Measurements from ENCODE around the gene POLE4.

The POLE4 gene

GRCh38 chr2:74952575-74952974, 5.9 kb upstream of the POLE4 start:
- no peak for TF ChIP-seq TAF1 (IDR thresholded peaks at IDR 0.05; ENCODE audit: low read depth, low read length)
- TF ChIP-seq POU2F2 (IDR thresholded peaks at IDR 0.05; ENCODE audit: low read depth, low read length): no peak
- TF ChIP-seq SPI1 (IDR thresholded peaks at IDR 0.05; ENCODE audit: low read depth, low read length): no peak
- no peak for TF ChIP-seq PAX5 (IDR thresholded peaks at IDR 0.05; ENCODE audit: insufficient read depth, low read length, severe bottlenecking)
- no peak for TF ChIP-seq POLR2A (IDR thresholded peaks at IDR 0.05; ENCODE audit: low read depth, low read length)
- TF ChIP-seq POLR2AphosphoS5 (IDR thresholded peaks at IDR 0.05; ENCODE audit: low read depth, low read length): no peak
- no peak for FAIRE-seq
- DNase-seq (ENCODE audit: insufficient read length, low spot score): no peak

- TF ChIP-seq PAX5 (IDR thresholded peaks at IDR 0.05; ENCODE audit: insufficient read depth, low read length, severe bottlenecking): no peak
- TF ChIP-seq POLR2AphosphoS5 (IDR thresholded peaks at IDR 0.05; ENCODE audit: low read depth, low read length): no peak
- TF ChIP-seq SPI1 (IDR thresholded peaks at IDR 0.05; ENCODE audit: low read depth, low read length): no peak
- no peak for TF ChIP-seq POLR2A (IDR thresholded peaks at IDR 0.05; ENCODE audit: low read depth, low read length)
- no peak for TF ChIP-seq TAF1 (IDR thresholded peaks at IDR 0.05; ENCODE audit: low read depth, low read length)
- TF ChIP-seq POU2F2 (IDR thresholded peaks at IDR 0.05; ENCODE audit: low read depth, low read length): no peak
- DNase-seq (ENCODE audit: insufficient read length, low spot score): no peak
- no peak for FAIRE-seq
These were observed 4.5 kb upstream of the POLE4 start for GRCh38 chr2:74953796-74954499.

- DNase-seq (ENCODE audit: insufficient read length, low spot score) (no peak), FAIRE-seq (no peak)
- TF ChIP-seq TAF1 (IDR thresholded peaks at IDR 0.05; ENCODE audit: low read depth, low read length): no peak
- TF ChIP-seq SPI1 (IDR thresholded peaks at IDR 0.05; ENCODE audit: low read depth, low read length): no peak
- no peak for TF ChIP-seq PAX5 (IDR thresholded peaks at IDR 0.05; ENCODE audit: insufficient read depth, low read length, severe bottlenecking)
- TF ChIP-seq POU2F2 (IDR thresholded peaks at IDR 0.05; ENCODE audit: low read depth, low read length): no peak
- no peak for TF ChIP-seq POLR2A (IDR thresholded peaks at IDR 0.05; ENCODE audit: low read depth, low read length)
- no peak for TF ChIP-seq POLR2AphosphoS5 (IDR thresholded peaks at IDR 0.05; ENCODE audit: low read depth, low read length)
These were observed 4.0 kb upstream of the POLE4 start for GRCh38 chr2:74954500-74954874.

GRCh38 chr2:74957886-74958273, 563 bp upstream of the POLE4 start:
- DNase-seq (ENCODE audit: insufficient read length, low spot score) (no peak), FAIRE-seq (no peak)

GRCh38 chr2:74959106-74959751, 786 bp downstream of the POLE4 start:
- TF ChIP-seq SPI1 (IDR thresholded peaks at IDR 0.05; ENCODE audit: low read depth, low read length) (no peak), POLR2A (IDR thresholded peaks at IDR 0.05; ENCODE audit: low read depth, low read length) (no peak), POU2F2 (IDR thresholded peaks at IDR 0.05; ENCODE audit: low read depth, low read length) (no peak), TAF1 (IDR thresholded peaks at IDR 0.05; ENCODE audit: low read depth, low read length) (no peak), PAX5 (IDR thresholded peaks at IDR 0.05; ENCODE audit: insufficient read depth, low read length, severe bottlenecking) (no peak), POLR2AphosphoS5 (IDR thresholded peaks at IDR 0.05; ENCODE audit: low read depth, low read length) (no peak)
- FAIRE-seq (no peak), DNase-seq (ENCODE audit: insufficient read length, low spot score) (no peak)

More at GRCh38 chr2:74957886-74958273, 563 bp upstream of the POLE4 start:
- no peak for TF ChIP-seq POU2F2 (IDR thresholded peaks at IDR 0.05; ENCODE audit: low read depth, low read length)
- TF ChIP-seq POLR2A (IDR thresholded peaks at IDR 0.05; ENCODE audit: low read depth, low read length): no peak
- TF ChIP-seq SPI1 (IDR thresholded peaks at IDR 0.05; ENCODE audit: low read depth, low read length): no peak
- TF ChIP-seq TAF1 (IDR thresholded peaks at IDR 0.05; ENCODE audit: low read depth, low read length): no peak
- no peak for TF ChIP-seq PAX5 (IDR thresholded peaks at IDR 0.05; ENCODE audit: insufficient read depth, low read length, severe bottlenecking)
- TF ChIP-seq POLR2AphosphoS5 (IDR thresholded peaks at IDR 0.05; ENCODE audit: low read depth, low read length): no peak

- FAIRE-seq: no peak
These were observed 8.4 kb downstream of the POLE4 start for GRCh38 chr2:74966887-74967286.

GRCh38 chr2:74975016-74975415, 16.6 kb downstream of the POLE4 start:
- FAIRE-seq (peak; percentile 5), DNase-seq (ENCODE audit: insufficient read length, low spot score) (no peak)
- TF ChIP-seq POU2F2 (IDR thresholded peaks at IDR 0.05; ENCODE audit: low read depth, low read length) (no peak), POLR2AphosphoS5 (IDR thresholded peaks at IDR 0.05; ENCODE audit: low read depth, low read length) (no peak), SPI1 (IDR thresholded peaks at IDR 0.05; ENCODE audit: low read depth, low read length) (no peak), TAF1 (IDR thresholded peaks at IDR 0.05; ENCODE audit: low read depth, low read length) (no peak), PAX5 (IDR thresholded peaks at IDR 0.05; ENCODE audit: insufficient read depth, low read length, severe bottlenecking) (no peak), POLR2A (IDR thresholded peaks at IDR 0.05; ENCODE audit: low read depth, low read length) (no peak)

More at GRCh38 chr2:74966887-74967286, 8.4 kb downstream of the POLE4 start:
- DNase-seq (ENCODE audit: insufficient read length, low spot score): no peak
- TF ChIP-seq POU2F2 (IDR thresholded peaks at IDR 0.05; ENCODE audit: low read depth, low read length) (no peak), TAF1 (IDR thresholded peaks at IDR 0.05; ENCODE audit: low read depth, low read length) (no peak), SPI1 (IDR thresholded peaks at IDR 0.05; ENCODE audit: low read depth, low read length) (no peak), PAX5 (IDR thresholded peaks at IDR 0.05; ENCODE audit: insufficient read depth, low read length, severe bottlenecking) (no peak), POLR2AphosphoS5 (IDR thresholded peaks at IDR 0.05; ENCODE audit: low read depth, low read length) (no peak), POLR2A (IDR thresholded peaks at IDR 0.05; ENCODE audit: low read depth, low read length) (no peak)

GRCh38 chr2:74979844-74980243, 21.4 kb downstream of the POLE4 start:
- TF ChIP-seq POLR2AphosphoS5 (IDR thresholded peaks at IDR 0.05; ENCODE audit: low read depth, low read length) (no peak), POLR2A (IDR thresholded peaks at IDR 0.05; ENCODE audit: low read depth, low read length) (no peak), PAX5 (IDR thresholded peaks at IDR 0.05; ENCODE audit: insufficient read depth, low read length, severe bottlenecking) (no peak), POU2F2 (IDR thresholded peaks at IDR 0.05; ENCODE audit: low read depth, low read length) (no peak), SPI1 (IDR thresholded peaks at IDR 0.05; ENCODE audit: low read depth, low read length) (no peak), TAF1 (IDR thresholded peaks at IDR 0.05; ENCODE audit: low read depth, low read length) (no peak)
- FAIRE-seq: no peak

GRCh38 chr2:74982577-74982976, 24.1 kb downstream of the POLE4 start:
- FAIRE-seq (no peak), DNase-seq (ENCODE audit: insufficient read length, low spot score) (no peak)
- no peak for TF ChIP-seq PAX5 (IDR thresholded peaks at IDR 0.05; ENCODE audit: insufficient read depth, low read length, severe bottlenecking)
- no peak for TF ChIP-seq POLR2A (IDR thresholded peaks at IDR 0.05; ENCODE audit: low read depth, low read length)
- no peak for TF ChIP-seq POU2F2 (IDR thresholded peaks at IDR 0.05; ENCODE audit: low read depth, low read length)
- no peak for TF ChIP-seq POLR2AphosphoS5 (IDR thresholded peaks at IDR 0.05; ENCODE audit: low read depth, low read length)
- no peak for TF ChIP-seq SPI1 (IDR thresholded peaks at IDR 0.05; ENCODE audit: low read depth, low read length)
- no peak for TF ChIP-seq TAF1 (IDR thresholded peaks at IDR 0.05; ENCODE audit: low read depth, low read length)

More at GRCh38 chr2:74979844-74980243, 21.4 kb downstream of the POLE4 start:
- no peak for DNase-seq (ENCODE audit: insufficient read length, low spot score)
